SK-N-DZ (cell line): Measurements from ENCODE around the gene PRDM13.
"Not testable (repeated sequence)": the region's sequence is repeated elsewhere in the genome, so short reads cannot be mapped to it uniquely, and the experiment has no call there.

Experiments
- DNase-seq: peaks from one replicate; pipeline ENCODE4 v3.0.0-alpha.2; 2015; ENCODE audit warnings: low spot score

PRDM13 gene

DNA sequence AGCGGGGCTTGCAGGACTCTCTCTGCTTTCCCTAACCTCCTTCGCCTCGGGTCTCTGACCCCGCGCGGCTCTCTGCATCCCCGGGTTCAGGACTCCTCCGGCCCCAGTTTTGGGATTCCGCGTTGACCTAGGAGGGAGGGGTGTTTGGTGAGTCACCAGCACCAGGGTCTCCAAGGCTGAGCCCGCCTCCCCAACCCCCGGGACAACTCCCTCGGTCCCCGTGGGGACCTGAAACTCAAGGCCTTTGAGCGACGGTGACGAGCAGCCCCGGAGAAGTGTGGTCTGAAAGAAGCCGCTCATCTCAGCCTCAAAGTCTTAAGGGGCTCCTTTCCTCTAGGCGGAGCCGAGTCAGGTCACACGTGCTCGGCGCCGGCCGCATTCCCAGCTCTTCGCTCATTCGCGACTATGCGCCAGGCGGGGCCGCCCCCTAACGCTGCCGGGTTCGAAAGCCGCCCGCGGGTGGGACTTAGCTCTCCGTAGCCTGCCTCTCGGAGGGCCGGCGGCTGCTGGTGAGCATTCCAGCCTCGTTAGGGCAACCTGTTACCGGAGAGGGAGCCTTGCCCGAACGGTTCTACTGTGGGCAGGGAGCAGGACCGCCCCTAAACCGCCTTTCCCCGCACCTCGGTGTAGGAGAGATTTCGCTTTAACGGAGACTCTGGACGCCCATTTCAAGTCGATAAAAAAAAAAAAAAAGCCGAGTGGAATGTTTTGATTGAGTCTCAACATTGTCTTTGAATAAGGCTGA is 3.0 kb upstream of the PRDM13 start:
- DNase-seq, result peak; percentile 48

DNA sequence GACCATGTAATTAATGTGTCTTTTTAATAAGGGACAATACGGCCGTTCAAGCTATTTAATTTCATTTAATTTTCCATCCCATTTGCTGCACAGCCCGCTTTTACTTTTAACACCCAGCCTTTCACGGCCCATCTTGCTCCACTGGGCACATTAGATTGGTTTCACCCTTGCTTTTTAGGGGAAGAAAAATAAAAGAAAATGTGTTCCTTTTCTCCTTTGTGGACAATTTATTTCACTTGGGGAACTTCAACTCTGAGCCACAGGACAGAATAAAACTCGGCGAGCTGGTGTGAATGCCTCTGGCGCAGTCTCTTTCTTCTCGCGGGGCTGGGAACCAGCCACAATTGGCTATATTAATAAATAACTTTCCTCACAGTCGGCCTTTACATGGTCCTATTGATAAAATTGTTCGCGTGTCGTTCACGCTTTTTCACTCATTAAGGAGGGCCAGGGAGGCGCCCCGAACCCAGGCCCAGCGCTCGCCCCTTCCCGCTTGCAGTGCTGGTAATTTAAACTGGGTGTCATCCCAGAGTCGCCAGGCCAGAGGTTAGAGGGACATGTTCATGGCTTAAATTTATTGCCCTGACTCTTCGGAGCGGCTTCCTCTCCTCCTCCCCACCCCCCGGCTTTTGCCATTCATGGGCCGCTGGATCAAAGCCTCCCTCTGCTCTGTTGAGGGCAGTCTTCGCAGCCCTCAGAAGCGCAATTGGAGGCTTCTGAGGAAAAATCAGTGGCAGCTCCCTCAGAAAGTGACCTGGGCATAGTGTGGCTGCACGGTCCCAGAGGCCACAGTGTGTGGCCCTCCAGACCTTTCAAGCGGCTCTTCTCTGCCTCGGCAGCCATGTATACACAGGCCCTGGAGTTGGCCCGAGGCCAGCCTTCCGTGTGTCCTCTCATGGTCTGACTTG is 2.2 kb upstream of the PRDM13 start:
- DNase-seq, result no peak

GRCh38 chr6:99605074-99605734 is 1.4 kb upstream of the PRDM13 start:
- no peak for DNase-seq

- no peak for DNase-seq
Measured at GRCh38 chr6:99605911-99606655, 550 bp upstream of the PRDM13 start.

DNA sequence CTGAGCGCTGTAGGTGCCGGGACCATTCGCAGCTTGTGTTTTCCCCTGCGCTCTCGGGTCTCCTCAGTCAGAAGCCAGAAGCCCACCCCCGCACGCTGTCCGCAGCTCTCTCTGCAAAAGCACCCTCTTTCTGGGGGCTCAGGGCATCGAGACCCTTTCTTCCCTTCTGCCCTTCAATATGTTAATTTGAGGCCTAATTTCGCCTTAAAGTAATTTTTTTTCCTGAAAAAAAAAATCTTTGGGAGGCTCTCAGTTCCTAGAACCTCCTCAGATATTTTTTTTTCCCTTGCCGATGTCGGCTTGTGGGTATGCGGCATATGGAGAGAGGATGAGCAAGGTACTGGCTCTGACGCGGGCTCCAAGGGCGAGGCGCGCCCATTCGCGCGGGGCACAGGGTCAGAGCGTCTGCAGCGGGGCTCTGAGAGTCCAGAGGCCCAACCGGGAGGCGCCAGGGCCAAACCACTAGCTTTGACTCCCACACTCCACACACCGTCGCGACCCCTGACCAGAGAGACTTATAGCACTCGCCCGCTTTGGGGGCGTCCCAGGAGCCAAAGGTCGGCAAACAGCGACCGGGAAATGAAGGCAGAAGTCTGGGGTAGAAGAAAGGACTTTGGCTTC is 893 bp downstream of the PRDM13 start:
- DNase-seq, result no peak

- no peak for DNase-seq
Measured at GRCh38 chr6:99608059-99608885, 1.6 kb downstream of the PRDM13 start.

DNA sequence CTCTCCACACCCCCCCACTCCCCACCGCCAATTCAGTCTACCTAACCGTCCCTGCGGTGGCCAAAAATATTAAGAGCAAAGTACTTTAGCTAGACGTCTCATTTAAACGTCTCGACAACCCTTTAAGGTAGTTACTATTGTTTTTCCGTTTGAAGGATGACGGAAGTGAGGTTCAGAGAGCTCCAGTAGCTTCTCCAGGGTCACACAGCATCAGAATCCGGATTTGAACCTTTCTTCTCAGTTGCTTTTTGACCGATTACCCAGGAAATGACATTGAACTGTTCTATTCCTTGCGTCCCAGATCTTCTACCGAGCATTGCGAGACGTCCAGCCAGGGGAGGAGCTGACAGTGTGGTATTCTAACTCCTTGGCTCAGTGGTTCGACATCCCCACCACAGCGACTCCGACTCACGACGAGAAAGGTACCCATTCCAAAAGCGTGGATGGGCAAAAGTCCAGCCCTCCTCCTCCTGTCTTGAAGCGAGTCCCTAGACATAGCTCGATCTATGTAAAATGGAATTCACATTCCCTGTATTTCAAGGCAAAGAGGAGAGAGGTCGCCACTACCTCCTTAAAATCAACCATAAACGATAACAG is 2.4 kb downstream of the PRDM13 start:
- no peak for DNase-seq

DNA sequence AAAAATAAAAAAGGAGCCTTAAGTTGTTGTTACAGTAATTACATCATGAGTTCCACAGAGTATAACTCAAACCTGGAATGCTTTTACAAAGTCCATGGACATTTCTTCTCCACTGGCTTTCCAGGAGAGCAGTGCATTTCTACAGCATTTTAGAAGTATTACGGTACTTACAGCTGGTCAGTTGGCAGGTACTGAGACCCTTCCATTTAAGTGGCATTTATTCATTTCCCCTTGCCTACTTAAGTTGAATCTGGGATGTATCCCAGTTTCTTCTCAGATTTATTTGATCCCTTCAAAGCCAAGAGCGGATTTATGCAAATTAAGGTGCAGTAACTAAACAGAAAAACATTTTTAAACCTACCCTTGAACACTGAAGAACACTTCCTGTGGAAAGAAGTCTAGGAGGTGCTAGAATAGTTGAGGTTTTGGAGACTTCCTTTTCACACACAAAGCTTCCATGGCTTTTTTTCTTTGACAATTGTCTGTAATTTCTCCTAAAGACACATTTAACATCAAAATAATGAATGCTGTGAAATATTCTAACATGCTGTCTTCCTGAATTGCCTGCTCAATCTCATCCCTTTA is 3.4 kb downstream of the PRDM13 start:
- no peak for DNase-seq

DNA sequence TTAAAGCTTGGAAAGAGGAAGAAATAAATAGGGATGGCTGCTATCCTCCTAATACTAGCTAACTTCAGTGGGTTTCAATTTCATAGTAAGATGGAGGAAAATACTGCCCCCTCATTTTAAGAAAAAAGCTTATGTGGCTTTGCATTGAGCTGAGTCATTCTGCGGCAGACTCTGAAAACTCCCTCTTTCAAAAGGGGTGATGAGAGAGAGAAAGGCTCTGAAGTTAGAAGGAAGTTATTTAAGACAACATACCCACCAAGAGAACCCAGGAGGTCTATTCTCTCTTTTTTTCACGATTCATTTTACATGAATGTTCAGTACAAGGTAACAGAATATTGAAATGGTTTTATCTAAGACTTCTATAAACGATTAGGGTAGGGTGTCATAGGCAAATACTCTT is 4.5 kb downstream of the PRDM13 start:
- no peak for DNase-seq

DNA sequence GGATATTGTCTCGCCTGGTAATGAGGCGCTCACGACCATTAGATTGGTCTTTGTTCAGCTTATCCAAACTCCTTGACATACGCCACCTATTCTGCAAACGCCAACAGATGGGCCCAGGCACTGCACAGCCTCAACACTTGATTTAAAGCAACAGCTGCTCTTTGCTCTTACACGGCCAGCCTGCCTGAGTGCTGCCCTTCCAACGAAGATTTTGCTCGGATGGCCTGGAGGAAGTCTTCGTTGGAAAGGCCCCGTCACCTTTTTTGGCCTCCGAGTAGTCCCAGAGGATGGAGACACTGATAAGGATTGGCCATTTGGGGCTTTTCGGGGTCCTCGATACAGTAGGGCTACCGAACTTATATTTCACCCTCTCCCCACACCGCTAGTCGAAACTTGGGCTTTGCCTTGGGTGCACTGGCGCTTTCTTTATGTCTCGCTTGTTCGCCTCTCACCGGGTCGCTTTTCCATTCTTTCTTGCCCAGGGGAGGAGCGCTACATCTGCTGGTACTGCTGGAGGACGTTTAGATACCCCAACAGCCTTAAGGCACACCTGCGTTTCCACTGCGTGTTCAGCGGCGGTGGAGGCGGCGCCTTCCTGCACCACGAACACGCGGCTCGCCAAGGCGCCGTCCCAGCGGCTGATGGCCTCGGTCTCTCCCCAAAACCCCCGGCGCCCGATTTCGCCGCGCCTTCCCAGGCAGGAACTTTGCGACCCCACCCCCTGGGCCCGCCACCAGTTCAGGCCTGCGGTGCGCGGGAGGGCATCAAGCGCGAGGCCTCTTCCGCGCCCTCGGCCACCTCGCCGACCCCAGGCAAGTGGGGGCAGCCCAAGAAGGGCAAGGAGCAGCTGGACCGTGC is 6.1 kb downstream of the PRDM13 start:
- no peak for DNase-seq

- peak; percentile 62 for DNase-seq
Measured at GRCh38 chr6:99613409-99613704, 6.7 kb downstream of the PRDM13 start.

GRCh38 chr6:99613705-99614429 is 7.2 kb downstream of the PRDM13 start:
- DNase-seq, result no peak

GRCh38 chr6:99614430-99615186 is 8.0 kb downstream of the PRDM13 start:
- peak; percentile 48 for DNase-seq

DNA sequence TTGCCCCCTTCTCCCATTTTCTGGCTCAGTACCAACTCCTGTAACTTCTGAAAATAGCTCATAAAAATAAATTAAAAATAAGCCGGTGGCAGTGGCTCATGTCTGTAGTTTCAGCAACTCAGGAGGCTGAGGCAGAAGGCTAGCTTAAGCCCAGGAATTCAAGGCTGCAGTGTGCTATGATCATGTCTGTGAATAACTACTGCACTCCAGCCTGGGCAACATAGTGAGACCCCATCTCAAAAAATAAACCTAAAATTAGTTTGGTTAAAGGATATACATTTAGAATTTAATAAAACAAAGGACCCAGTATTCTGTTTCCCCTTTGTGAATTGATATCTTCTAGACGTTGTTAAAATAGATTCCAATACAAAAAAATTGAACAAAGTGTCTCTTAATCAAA is 10.5 kb downstream of the PRDM13 start:
- no peak for DNase-seq

DNA sequence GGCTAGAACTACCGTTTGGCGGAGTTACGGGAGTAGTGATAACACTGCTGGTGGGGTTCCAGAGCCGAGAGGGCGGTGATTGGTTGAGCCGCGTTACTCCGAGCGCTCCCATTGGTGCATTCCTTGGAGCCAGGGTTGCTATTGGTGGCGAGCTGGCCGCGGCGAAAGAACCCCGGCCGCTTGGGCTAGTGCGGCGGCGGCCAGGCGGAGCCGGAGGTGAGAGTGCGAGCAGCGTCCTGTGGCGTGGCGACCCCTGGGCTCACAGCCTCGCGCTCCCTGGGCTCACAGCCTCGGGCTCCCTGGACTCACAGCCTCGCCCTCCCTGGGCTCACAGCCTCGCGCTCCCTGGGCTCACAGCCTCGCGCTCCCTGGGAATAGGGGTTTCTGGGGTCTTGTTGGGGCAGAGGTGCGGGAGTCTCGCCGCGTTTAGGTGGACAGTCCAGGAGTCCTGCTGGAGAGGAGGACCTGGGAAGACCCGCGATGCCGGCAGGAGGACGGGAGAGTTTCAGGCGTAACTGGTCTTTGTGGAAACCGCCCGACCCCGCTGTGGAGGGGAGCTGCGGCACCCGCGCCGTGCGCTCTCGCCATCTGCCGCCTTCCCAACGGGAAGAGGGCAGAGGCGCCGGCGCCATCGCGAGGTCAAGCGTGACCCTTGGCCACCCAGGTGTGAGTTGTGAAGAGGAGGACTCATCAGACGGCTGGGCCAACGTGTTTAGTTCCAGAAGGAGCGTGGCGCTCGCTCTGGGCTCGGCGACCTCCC is 12.2 kb downstream of the PRDM13 start:
- peak; percentile 27 for DNase-seq

- DNase-seq, result no peak
Measured at GRCh38 chr6:99619409-99619762, 12.8 kb downstream of the PRDM13 start.

DNA sequence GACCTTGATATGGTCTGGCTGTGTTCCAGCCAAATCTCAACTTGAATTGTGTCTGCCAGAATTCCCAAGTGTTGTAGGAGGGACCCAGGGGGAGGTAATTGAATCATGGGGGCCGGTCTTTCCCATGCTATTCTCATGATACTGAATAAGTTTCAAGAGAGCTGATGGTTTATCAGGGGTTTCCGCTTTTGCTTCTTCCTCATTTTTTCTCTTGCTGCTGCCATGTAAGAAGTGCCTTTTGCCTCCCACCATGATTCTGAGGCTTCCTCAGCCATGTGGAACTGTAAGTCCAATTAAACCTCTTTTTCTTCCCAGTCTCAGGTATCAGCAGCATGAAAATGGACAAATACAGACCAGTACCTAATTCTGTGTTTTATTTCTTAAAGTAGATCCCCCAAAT is 15.4 kb downstream of the PRDM13 start:
- DNase-seq, result not testable (repeated sequence)
